HG03565 (cell line): ENCODE results near the gene GCN1.
"Not testable (repeated sequence)": the region's sequence is repeated elsewhere in the genome, so short reads cannot be mapped to it uniquely, and the experiment has no call there.

Source experiments
- ATAC-seq: cut with Tn5 transposase; IDR thresholded peaks from one replicate; pipeline ENCODE4 v1.9.1; 2021; ENCODE audit warnings: mild to moderate bottlenecking, moderate library complexity; ENCODE audit not compliant: unreplicated experiment

GCN1 gene, protein sequence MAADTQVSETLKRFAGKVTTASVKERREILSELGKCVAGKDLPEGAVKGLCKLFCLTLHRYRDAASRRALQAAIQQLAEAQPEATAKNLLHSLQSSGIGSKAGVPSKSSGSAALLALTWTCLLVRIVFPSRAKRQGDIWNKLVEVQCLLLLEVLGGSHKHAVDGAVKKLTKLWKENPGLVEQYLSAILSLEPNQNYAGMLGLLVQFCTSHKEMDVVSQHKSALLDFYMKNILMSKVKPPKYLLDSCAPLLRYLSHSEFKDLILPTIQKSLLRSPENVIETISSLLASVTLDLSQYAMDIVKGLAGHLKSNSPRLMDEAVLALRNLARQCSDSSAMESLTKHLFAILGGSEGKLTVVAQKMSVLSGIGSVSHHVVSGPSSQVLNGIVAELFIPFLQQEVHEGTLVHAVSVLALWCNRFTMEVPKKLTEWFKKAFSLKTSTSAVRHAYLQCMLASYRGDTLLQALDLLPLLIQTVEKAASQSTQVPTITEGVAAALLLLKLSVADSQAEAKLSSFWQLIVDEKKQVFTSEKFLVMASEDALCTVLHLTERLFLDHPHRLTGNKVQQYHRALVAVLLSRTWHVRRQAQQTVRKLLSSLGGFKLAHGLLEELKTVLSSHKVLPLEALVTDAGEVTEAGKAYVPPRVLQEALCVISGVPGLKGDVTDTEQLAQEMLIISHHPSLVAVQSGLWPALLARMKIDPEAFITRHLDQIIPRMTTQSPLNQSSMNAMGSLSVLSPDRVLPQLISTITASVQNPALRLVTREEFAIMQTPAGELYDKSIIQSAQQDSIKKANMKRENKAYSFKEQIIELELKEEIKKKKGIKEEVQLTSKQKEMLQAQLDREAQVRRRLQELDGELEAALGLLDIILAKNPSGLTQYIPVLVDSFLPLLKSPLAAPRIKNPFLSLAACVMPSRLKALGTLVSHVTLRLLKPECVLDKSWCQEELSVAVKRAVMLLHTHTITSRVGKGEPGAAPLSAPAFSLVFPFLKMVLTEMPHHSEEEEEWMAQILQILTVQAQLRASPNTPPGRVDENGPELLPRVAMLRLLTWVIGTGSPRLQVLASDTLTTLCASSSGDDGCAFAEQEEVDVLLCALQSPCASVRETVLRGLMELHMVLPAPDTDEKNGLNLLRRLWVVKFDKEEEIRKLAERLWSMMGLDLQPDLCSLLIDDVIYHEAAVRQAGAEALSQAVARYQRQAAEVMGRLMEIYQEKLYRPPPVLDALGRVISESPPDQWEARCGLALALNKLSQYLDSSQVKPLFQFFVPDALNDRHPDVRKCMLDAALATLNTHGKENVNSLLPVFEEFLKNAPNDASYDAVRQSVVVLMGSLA (N-terminal part only)

DNA sequence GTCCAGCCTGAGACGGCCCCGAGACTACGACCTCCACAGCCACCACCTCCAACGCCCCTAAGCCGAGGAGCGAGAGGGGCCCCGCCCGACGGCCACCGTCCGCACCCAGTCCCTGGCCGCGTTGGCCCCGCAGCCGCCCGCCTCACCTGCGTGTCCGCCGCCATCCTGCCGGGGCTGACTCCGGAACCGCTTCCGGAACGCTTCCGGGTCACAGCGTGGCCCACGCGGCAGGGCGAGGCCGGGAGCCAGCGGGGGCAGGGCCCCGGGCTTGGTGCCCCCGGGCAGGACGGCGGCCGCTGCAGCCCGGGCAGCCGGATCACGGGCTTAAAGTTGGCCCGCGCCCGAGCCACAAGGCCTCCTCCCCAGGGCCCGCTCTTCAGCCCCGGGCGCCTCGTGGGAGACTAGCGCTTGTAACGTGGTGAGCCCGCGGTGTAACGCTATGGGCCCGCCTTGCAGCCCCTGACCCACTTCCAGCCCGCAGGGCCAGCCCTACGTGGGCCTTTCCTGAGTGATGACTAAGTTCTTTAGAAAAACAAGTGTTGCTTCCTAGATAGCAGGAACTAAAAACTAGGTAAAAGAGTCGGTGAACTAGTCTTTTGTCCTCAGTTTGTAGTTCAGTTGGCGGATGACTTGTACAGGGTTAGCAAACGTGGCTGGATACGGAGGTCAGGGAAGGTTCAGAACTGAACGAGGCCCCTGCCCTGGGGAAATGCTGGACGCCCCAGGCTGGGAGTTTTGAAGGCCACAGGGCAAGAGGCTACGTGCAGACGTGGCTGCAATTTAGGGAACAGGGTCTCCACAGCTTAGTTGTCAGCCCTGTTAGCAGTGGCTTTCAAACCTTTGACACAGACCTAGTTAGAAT, at the start of gene GCN1:
Gene GCN1, minus strand, starts transcription at position 182 of the 862 bp plus-strand sequence. Its CDS starts 18 bp downstream, at position 164.
- no peak for ATAC-seq

DNA sequence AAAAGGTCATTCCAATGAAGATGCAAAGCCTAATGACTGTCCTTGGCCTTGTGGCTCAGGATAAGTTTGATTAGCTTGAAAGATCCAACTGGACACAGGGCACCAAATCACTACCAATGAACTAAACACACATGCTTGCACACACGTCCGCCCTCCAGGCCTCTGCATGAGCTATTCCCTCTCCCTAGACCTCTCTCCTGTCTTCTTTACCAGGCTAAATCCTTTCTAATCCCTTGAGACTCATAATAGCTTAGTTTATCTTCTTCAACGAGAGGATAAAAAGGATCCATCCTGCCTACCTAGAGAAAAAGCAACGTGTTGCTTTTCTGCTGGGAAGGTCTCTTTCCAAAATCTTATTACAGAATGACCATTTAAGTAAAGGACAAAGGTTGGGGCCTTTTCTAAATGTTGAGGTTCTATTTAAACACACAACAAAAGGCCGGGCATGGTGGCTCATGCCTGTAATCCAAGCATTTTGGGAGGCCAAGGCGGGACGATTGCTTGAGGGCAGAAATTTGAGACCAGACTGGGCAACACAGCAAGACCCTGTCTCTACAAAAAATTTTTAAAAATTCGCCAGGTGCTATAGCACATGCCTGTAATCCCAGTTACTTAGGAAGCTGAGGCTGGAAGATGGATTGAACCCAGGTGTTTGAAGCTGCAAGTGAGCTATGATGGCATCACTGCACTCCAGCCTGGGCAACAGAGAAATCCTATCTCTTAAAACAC, 48.6 kb upstream of the GCN1 start:
- ATAC-seq: no peak

- ATAC-seq: no peak
Measured at GRCh38 chr12:120242275-120242799, 47.8 kb upstream of the GCN1 start.

- ATAC-seq: no peak
Measured at GRCh38 chr12:120241561-120242274, 47.2 kb upstream of the GCN1 start.

GRCh38 chr12:120240495-120240833, 45.9 kb upstream of the GCN1 start:
- ATAC-seq: no peak

DNA sequence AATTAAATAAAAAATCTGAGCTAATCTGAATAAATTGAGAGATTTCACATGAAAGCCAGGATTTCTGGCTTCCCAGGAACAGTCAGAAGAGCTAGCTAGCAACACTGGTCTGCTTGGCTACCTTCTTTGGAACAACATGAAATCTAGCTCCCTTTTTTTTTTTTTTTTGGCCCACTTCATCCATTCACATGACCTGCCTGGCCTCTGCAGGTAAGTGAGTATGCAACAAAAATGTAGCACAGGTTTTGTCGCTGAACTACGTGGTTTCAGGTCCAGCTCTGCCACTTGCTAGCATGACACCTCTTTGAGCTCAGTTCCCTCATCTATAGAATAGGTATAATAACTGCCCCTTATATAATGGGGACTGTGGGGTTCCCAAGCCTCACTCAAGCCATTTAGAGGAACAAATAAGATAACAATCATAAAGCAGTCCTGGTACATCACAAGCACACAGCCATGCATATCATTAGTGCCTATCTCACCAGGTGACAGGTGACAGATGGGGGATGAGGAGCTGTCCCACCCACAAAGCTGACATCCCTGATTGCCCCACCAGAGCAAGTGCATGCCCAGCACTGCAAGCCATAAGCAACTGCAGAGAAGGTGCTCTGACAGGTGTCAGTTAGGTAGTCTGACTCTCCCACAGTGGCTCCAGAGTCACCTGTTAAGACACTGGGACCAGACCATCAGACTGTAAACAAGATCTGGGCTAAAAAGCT, 45.4 kb upstream of the GCN1 start:
- no peak for ATAC-seq

DNA sequence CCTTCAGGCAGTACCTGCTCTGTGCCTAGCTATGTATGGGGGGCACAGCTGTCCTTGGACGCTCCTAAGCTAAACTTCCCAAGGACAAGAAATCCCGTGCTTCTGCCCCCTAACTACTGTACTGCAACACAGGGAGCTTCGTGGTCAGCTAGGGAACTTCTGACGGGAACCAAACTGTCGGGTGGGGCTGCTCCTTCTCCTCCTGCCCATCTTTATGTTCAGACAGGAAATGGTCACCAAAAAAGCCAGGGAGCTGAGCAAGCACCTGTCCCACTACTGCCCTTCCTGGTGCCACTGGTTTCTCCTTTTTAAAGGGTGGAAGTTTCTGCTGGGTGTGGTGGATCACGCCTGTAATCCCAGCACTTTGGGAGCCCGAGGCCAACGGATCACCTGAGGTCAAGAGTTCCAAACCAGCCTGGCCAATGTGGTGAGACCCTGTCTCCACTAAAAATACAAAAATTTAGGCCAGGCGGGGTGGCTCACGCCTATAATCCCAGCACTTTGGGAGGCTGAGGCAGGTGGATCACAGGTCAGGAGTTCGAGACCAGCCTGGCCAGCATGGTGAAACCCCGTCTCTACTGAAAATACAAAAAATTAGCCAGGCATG, 44.4 kb upstream of the GCN1 start:
- ATAC-seq: no peak

- ATAC-seq: no peak
Measured at GRCh38 chr12:120238217-120238616, 43.7 kb upstream of the GCN1 start.

- no peak for ATAC-seq
Measured at GRCh38 chr12:120237360-120238171, 43.1 kb upstream of the GCN1 start.

DNA sequence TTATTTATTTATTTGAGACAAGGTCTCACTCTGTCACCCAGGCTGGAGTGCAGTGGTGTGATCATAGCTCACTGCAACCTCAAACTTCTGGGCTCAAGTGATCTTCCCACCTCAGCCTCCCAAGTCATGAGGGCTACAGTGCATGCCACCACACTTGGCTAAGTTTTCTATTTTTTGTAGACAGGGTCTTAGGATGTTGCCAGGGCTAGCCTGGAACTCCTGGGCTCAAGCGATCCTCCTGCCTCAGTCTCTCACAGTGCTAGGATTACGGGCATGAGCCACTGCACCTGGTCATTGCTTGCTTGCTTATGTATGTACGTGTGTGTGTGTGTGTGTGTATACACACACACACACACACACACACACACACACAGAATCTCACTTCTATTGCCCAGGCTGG, 42.3 kb upstream of the GCN1 start:
- ATAC-seq: not testable (repeated sequence)

DNA sequence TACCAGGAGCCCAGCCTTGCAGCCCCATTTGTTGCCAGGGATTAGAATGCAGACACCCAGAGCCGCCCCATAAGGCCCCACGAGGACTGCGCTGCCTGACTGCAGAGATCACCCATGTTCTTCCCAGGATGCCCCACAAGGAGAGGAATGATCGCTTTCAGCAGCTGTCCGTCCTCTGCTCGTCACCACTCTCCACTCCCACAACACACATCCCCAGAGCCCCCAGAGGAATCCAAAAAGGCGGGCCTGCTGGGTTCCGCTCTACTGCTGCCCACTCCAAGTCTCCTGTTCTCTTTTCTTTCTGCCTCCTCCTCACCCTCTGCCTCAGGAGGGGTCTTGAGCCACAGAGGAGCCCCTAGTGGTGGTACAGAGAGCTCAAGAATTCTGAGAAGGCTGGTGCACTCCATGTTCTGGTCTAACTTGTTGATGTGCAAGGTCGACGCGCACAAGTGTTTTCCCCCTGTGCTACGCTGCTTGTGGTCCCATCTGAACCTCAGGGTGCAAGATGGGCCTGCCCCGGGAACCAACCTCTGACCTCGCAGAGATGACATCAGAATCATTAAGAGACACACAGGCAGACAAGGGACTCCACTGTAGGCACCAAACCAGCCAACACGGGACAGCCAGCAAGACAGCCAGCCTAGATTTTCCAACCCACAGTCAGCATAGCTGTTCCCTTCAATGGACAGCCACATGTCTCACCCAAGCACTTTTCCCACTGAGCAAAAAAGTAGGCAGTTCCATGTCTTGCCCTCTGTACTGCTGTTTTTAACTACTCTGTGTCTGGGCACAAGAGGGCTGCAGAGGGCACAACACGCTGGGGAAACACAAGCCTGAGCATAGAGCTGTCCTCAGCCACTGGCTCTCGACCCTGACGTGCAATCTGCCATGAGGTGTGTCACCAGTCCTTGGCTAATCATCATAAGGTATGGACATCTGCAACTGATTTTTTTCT, 41.1 kb upstream of the GCN1 start:
- no peak for ATAC-seq

DNA sequence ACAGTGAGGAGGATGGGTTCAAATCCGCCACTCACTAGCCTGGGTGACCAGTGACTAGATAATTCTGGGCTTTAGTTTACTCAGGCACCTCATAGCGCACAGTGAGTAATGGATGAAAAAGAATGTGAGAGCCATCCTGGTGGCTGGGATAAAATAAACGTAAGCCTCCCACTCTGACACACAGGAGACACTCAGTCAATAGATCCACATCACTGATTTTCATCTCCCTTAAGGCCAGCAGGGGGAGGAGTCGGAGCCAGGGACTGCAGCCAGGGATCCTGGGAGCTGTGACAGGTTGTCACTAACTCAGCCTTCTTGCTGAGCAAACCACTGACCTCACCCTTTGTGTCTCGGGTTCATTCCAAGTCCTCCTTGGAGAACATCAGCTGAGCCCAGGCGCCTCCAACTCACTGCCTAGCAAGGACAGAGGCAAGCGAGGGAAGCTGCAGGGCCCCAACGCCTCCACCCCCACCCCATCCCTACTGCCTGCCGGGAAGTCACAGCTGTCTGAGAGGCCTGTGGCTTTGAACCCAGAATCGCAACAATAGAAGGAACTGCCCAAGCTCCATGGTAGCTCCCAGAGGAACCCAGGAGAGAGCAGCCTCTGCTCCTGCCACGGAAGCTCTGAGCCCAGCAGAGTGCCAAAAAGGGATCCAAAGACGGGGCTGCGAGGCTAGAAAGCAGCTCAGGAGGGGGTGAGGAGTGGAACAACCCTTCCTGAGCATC, 40.3 kb upstream of the GCN1 start:
- ATAC-seq: no peak

GRCh38 chr12:120231316-120232011, 36.9 kb upstream of the GCN1 start:
- no peak for ATAC-seq

DNA sequence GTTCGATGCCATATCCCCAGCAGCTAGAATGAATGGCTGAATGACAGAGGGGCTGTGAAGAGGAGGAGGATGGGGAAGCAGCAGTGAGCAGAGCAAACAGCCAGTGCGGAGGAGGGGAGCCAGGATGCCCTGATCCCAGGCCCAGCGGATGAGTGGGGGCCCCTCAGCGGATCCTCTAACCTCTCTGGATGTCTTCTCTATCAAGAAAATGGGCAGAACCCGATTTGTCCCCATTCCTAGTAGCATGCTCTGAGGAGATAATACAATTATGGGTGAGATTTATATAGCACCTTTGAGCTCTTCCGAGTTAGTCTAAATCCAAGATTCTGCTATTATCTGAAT, 36.4 kb upstream of the GCN1 start:
- no peak for ATAC-seq
